GM18519 (cell line): ENCODE measurements around the gene CXorf65.
A peak's percentile ranks its signal among the peaks of the same experiment; 100 is the strongest.

Experiments
- ATAC-seq: cut with Tn5 transposase; IDR thresholded peaks from one replicate; pipeline ENCODE4 v1.9.1; 2021; ENCODE audit warnings: mild to moderate bottlenecking, moderate library complexity; ENCODE audit not compliant: unreplicated experiment, low FRiP score

Gene CXorf65

DNA sequence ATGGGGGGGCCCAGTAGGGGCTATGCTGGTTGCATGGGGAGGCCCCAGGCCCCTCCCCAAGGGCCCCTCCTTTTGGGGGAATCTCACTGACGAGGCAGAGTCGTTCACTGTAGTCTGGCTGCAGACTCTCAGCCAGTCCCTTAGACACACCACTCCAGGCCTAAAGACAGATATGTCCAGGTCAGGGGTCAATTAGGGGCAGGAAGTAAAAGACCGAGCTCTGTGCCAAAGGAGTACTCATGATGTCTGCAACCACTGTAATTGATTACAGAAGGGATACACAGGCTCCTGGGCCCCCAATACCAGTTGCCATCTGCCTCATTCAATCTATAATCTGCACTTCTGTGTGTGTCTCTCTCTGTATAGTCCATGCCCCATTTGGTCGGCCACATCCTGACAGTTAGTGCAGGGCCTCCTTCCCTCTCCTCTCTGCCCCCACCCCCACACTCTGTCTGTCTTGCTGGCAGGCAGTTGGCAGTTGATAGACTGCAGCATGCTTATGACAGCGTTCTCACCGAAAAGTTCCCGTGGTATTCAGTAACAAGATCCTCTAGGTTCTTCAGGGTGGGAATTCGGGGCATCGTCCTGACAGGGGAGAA lies 1.3 kb upstream of the CXorf65 start:
- ATAC-seq: no peak

DNA sequence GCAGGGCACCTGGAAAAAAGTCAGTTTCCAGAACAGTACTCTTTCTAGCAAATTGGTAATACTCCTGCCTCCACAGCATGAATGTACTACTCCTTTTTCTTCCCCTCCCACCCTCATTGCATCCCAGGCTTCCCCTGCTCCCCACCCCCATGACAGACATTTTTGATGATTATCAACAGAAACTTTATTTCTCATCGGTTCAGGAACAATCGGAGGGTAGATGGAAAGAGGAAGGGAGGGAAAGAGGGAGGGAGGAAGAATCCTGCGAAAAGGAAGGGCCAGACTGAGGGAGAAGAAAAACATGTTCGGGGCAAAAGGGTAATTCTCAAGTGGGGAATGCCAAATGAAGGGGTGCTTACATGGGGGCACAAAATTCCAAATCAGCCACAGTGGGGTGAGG lies 705 bp upstream of the CXorf65 start:
- ATAC-seq: no peak

DNA sequence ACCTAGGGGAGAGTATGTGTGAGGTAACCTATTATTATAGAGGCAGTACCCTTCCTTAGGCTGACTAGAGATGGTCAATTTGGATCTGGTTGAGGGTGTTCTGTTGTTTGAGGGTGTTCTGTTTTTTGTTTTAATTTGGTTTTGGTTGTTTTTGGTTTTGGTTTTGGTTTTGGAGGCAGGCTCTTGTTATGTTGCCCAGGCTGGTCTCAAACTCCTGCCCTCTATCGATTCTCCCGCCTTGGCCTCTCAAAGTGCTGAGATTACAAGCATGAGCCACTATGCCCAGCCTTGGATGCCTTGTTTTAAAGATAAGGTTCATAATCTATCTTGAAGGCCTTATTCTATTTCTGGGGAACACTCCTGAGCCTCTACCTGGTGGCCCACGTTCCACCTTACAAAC lies 912 bp downstream of the CXorf65 start:
- no peak for ATAC-seq

DNA sequence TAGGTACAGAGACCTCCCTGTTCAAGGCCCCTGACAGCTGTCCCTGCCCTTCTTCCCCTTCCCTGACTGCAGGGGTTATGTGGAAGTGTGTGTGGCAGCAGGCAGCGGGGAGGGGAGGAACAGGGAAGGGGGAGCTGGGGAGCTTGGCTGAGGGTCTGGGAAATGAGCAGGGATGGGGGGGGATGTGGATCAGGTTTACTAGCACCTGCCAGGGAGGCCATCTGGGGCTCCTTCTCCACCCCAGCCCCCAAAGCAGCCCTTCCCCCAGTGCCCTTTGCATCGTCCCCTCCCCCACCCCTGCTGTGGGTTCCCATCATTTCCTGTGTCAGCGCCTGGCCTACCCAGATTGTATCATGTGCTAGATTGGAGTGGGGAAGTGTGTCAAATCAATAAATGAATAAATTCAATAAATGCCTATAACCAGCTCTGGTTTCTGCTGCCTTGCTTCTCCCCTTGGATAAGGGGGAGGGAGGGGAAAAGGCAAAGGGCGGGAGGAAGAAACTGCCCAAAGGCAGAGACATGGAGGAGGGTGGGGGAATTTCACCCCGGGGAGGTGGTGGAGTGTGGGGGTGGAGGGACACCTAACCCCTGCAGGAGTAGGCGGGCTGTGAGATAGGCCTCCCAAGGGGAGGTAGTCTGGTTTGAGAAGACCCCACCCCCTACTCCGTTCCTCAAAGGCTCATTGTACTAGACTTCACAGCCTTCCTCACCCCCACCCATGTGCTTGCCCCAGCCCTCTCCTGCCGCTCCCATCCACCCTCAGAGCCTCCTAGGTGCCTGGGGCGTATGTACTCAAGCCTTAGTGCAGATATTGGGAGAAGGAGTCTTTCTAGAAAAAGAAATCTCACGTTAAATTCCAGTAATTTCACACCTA lies 3.2 kb downstream of the CXorf65 start:
- ATAC-seq: no peak

DNA sequence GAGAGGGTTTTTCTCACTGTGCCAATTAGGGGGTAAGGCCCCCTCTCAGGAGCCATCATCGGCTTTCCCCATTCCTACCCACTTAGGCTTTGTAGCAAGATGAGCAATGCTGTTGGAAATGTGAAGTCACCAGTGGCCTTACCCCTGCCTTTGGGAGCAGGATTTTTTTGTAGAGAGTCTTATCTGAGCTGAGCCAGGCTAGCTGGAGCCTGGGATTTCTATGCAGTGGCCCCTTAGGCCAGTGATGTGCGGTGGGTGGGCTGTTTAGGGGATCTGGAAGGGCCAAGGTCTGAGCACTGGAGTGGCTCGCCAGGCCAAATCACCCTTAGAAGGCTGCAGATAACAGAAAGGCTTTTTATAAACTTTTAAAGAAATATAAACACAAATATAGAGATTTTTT lies 4.2 kb downstream of the CXorf65 start:
- no peak for ATAC-seq

DNA sequence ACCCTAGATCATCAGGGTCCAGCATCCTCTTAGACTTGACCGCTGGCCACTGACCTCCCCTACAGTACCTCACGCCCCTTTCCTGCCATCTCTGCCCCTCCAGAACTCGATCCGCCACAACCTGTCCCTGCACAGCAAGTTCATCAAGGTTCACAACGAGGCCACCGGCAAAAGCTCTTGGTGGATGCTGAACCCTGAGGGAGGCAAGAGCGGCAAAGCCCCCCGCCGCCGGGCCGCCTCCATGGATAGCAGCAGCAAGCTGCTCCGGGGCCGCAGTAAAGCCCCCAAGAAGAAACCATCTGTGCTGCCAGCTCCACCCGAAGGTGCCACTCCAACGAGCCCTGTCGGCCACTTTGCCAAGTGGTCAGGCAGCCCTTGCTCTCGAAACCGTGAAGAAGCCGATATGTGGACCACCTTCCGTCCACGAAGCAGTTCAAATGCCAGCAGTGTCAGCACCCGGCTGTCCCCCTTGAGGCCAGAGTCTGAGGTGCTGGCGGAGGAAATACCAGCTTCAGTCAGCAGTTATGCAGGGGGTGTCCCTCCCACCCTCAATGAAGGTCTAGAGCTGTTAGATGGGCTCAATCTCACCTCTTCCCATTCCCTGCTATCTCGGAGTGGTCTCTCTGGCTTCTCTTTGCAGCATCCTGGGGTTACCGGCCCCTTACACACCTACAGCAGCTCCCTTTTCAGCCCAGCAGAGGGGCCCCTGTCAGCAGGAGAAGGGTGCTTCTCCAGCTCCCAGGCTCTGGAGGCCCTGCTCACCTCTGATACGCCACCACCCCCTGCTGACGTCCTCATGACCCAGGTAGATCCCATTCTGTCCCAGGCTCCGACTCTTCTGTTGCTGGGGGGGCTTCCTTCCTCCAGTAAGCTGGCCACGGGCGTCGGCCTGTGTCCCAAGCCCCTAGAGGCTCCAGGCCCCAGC lies 5.7 kb downstream of the CXorf65 start:
- ATAC-seq: no peak

DNA sequence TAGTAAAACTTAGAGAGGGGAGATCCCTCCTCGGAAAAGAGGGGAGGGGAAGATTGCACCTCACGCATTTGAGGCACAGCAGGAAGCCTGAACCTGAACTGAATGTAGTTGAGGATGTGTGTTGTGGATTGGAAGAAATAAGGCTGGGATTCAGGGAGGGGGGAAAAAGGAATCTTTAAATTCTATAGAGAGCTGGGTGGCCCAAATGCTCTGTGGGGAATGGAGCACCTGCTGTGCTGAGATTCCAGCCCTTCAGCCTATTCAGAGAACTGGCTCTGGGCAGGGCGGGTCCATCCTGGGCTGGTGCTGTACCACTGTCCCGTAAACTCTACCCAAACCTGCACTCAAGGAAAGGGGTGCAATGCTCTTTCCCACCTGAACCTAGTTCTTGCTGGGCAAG lies 6.8 kb downstream of the CXorf65 start:
- ATAC-seq: no peak

DNA sequence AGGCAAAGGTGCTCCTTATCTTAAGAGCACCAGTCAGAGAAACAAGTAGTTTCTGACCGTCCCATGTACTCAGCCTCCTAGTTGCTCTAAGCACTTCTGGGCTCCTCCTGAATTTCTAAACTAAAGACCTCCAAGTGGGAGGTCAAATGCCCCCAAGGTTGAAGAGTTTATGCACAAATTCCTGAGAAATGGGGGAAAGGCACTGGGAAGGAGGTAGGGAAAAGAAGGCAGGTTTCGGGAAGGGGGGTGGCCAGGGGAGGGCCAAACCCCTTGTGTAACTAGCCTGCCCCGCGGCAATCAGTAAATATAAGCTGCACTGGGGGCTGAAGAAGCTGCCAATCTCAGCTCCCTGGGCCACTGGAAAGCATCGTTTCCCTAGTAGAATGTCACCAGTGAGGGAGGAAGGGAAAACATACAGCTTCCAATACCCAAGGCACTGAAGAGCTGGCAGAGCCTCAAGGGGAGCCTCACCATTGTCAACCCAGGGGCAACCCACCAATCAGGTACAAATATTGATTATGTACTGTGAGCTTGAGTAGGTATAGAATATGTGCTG lies 7.5 kb downstream of the CXorf65 start:
- no peak for ATAC-seq

DNA sequence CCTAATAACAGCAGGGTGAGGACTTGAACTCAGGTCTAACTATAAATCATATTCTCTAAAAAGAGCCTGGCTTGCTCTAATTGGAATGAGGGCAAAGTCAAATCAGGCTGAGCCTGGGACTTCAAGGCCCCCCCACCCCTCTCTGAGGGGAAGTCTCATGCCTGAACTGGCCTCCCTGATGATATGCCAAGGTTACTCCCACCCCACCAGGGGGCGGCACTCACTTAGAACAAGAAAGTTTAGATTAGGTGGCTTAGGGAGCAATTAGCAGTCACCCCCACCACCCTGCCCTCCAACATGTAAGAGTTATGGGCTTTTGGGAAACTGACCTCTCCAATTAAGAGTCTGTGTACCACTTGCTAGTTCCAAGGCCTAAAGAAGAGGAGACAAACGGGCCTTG lies 8.2 kb downstream of the CXorf65 start:
- ATAC-seq: no peak

DNA sequence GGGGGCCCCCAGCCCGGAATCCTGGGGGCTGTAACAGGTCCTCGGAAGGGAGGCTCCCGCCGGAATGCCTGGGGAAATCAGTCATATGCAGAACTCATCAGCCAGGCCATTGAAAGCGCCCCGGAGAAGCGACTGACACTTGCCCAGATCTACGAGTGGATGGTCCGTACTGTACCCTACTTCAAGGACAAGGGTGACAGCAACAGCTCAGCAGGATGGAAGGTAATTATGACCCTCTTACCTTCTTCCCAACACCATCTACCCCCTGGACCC lies 9.8 kb downstream of the CXorf65 start:
- ATAC-seq: no peak

DNA sequence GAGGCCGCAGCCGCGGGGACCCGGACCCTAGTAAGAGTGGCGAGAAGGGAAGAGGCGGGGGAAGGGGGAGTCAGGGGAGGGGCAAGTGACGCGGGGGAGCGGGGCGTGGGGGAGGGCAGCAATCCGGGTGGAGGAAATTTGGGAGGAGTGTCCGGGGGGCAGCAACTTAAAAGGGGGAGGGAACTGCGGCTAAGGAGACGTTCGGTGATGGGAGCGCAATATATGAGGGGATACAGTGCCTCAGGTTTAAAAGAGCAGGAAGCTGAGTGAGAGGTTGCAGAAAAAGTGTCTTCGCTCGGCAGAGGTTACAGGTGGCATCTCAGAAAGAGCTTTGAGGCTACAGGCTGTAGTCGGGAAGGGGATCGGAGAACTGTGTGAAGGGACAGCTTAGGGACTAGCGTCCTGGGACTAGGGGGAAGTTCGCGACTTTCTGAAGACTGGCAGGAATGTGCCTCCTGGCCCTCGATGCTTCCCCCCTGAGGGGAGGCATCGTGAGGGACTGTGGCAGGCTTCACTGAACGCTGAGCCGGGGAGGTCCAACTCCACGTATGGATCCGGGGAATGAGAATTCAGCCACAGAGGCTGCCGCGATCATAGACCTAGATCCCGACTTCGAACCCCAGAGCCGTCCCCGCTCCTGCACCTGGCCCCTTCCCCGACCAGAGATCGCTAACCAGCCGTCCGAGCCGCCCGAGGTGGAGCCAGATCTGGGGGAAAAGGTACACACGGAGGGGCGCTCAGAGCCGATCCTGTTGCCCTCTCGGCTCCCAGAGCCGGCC lies 10.4 kb downstream of the CXorf65 start:
- ATAC-seq: no peak

DNA sequence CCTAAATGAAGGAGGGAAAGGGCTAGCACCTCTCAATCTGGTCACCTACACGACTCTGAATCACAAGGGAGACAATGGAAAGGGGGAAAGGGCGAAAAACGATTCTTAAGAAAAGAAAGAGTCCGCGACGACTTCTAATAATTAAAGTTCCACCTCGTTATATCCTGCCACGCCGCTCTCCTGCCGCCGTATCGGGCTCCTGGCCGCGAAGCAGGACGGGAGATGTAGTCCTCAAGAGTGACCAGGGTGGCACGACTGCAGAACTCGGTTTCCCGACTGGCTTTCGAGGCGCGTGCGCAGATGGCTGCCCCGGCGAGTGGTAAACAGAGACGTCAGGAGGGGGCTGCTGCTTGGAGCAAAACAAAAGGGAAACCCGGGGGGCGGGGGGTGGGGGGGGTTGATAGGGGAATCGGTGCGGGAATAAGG lies 11.0 kb downstream of the CXorf65 start, which contains the start of gene FOXO4:
Gene FOXO4 (plus strand): TSS at position 297 of the 426 bp plus-strand sequence. CDS start 678 bp downstream, outside the sequence.
- peak; percentile 78 for ATAC-seq

DNA sequence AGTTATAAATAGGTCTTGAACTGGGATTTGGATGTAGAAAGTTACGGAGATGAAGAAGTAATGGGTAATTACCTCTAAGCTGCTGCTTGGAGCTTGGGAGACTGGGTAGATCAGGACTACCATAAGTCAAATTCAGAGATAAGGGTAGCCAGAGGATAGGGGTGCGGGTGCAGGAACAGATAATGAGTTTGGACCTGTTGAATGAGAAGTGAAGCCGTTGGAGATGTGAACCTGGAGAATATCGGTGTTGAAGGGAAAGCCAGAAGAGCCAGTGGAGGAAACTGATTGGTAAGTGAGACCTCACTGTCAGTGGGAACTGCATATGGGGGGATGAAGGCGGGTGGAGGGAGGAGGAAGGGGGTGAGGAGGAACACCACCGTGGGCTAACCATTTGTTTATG lies 11.5 kb downstream of the CXorf65 start:
- ATAC-seq: no peak

DNA sequence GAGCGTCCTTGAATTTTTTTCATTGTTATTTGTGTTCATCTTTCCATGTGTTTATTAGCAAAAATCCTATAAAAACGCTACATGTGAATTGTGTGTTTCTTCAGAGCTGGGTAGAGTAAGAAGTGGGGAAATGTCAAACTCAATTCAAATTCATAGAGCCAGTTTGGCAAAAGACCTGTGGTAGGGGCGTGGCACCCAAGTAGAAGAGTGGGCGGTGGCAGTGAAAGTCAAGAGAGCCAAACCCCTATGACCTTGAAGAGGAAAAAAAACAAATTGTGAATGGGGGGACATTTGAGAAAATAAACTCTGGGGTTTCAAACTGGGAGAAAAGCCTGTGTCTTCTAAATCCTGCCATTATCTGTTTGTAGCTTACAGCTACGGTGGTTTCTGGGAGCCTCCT lies 15.3 kb downstream of the CXorf65 start:
- no peak for ATAC-seq

DNA sequence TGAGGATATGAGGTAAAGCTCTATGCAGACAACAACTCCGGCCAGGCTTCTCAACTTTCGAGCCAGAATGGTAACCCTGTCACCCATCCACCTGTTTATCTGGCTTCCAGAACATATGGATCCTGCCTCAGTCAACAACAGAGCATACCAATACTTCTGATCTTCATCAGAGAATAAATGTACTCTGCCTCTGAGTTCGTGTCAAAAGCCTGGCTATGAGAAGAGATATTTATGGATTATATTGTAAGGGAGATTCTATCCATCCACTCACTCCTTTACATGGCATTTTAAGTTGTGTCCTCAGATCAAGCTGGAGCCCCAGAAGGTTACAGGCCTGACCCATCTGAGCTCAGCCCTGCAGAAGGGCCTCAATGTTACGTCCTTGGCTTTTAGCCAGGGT lies 20.6 kb downstream of the CXorf65 start:
- ATAC-seq: no peak

DNA sequence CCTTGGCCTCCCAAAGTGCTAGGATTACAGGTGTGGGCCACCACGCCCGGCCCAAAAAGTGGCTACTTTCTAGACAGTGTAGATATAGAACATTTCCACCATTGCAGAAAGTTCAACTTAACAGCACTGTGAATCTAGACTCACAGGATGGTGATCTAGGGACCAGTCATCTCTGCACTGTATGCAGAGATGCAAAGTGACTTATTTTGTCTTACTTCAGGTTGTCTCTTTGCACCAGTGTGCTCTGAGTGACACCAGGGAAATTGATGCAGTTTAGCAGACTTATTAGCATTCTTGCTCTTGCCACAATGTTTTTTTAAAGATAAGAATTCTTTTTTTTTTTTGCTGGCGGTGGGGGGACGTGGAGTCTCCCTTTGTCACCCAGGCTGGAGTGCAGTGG lies 23.7 kb downstream of the CXorf65 start:
- no peak for ATAC-seq

DNA sequence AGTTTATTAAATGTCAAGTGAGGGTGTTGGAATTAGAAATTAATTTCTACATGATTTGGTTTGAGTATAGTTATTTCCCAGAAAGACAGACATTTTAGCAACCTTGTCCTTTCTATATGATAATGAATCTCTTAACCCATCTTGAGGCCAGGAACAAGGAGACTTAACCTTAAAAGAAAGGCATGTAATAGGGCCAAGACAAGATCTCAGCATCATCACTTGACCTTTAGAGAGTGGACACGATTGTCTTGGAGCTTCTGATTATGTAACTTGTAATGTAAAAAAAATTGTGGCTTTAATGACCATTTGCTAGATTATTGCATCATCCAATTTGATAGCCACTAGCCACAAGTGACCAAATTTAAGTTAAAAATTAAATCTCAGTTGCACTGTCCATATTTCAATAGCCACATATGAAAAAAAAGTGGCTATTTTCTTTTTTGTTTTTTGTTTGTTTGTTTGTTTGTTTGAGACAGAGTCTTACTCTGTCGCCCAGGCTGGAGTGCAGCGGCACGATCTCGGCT lies 24.4 kb downstream of the CXorf65 start:
- ATAC-seq: no peak

DNA sequence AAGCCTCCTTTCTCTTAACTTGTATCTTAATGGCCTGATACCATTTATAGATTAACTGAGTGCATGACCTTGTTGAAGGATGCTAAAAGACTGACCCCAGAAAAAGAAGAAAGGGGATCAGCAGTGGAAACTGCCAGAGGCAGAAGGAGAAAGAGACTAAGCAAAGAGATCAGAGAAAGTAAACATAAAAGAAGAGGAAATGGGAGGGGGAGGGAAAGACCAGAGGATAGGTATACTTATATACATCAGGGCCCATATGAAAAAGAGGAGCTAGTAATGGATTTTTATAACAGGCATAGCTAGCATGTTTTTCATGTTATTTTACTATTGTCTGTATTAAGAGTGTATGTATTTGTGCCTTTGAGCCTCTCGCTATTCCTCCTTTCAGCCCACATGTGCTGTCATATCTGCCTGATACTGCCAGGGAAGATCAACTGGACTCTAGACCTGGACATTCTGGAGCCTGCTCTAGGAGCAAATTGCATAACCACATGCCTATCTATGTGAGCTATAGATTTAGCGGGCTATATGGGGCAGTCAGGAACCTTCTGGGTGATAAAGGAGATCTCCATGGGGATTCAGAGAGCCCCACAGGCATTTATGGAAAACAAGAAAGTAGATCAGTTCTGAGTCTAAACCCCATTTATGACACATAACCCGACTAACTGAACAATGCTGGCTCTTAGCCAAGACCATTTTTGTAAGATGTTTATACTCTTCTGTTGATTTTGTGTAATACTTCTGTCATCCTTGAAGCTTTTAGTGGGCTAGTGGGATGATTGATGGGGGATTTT lies 25.0 kb downstream of the CXorf65 start:
- no peak for ATAC-seq

DNA sequence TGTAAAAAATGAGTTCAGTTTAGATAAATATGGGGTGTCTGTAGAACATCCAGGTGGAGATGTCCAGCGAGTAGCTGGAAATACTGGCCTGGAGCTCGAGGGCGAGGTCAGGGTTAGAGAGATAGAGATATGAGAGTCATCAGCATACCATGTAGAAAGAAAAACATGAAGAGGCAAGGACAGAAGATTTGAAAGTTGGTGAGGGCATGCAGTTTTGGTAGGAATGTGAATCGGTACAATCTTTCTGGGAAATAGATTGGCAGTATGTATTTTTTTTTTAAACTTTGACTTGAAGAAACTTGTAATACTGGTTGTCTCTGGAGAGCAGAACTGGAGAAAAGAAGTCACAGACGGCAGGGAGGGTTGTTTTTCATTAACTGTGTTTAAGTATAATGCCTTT lies 36.0 kb downstream of the CXorf65 start:
- no peak for ATAC-seq
